ENCODE results near the gene ANXA6.
A peak's percentile ranks its signal among the peaks of the same experiment; 100 is the strongest.
"Not testable (repeated sequence)": the region's sequence is repeated elsewhere in the genome, so short reads cannot be mapped to it uniquely, and the experiment has no call there.

ANXA6 gene

GRCh38 chr5:151186052-151186451 lies 28.5 kb upstream of the ANXA6 start:
- DNase-seq (ENCODE audit: low spot score in 2 of 2) (no peak), ATAC-seq (no peak)
- Mint-ChIP-seq H3K36me3 (peaks cover 83% of the 10 kb centered on the region), H3K9me3 (peaks cover 8% of the 10 kb centered on the region), H3K4me3 (no peak overlapping the region), H3K4me1 (peaks cover 19% of the 10 kb centered on the region), H3K27ac (peak overlapping the region; percentile 67)

DNA sequence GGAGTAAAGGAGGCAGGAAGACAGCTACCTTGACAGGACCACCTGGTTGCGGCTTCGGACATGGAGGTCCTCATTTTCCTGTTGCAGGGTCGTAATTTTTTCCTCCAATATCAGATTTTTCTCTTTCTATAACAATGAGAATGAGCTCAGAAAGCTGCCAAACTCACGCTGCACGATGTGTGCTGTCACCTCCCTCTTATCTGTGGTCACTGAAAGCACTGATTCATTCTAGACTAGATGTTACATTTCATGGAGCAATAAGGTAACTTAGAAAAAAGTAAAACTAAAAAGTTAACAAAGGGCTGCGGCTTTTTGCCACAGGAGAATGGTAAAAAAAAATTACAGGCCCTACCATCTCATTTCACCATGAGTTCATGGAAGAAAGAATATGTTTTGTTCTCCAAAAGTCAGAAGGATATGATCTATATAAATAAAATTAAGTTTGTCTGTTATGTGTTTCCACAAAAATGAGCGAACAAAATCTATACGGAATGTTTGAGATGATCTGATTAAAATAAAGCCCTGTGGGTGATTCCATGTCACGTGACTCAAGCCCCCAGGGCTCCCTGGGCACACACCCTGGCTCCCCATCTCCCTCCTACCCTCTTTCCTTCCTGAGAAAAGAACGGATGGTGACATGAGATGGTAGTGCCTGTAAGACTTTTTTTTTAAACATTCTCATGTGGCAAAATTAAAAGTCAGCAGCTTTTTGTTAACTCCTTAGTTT lies 26.9 kb upstream of the ANXA6 start:
- Mint-ChIP-seq H3K27ac (peak overlapping the region; percentile 67), H3K4me1 (peaks cover 6% of the 10 kb centered on the region), H3K9me3 (peaks cover 5% of the 10 kb centered on the region), H3K36me3 (peaks cover 73% of the 10 kb centered on the region), H3K4me3 (no peak overlapping the region)
- no peak for DNase-seq (ENCODE audit: low spot score in 2 of 2)
- no peak for ATAC-seq

DNA sequence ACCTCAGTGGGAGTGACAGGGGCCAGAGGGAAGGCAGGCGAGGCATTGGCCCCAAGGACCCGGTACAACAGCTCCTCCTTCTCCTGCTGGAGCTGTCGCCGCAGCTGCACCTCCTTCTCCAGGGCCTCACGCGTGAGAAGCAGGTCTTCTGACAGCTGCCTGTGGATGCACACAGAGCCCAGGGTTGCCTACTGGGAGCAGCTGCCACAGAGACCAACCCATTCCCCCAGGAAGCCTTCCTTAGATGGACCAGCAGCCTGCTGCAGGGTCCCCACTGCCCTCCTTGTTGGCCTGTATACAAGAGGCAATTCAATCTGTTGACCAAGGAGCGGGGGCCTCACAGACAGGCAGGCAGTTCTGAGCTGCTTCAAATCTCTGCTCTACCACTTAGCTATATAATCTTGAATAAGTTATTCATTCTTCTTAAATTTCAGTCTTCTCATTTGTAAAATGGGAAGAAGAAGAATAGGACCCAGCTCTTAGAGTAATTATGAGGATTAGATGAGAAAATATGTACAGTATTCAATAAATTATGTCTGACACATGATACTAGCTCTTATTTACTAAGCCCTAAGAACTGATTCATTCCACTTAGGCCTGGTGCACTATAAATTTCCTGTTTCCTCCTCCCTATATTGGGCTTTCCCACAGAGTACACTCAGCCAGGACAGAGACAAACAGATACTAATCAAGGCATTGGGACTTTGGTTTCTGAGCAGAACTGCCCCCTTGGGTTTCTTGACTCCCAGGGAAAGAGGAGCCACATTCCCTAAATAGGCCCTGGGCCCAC lies 26.1 kb upstream of the ANXA6 start:
- ATAC-seq (no peak), DNase-seq (ENCODE audit: low spot score in 2 of 2) (no peak)
- no peak overlapping the region for H3K4me3 Mint-ChIP-seq
- no peaks in the 10 kb centered on the region for H3K9me3 Mint-ChIP-seq
- peaks cover 65% of the 10 kb centered on the region for H3K36me3 Mint-ChIP-seq
- peaks cover 12% of the 10 kb centered on the region for H3K4me1 Mint-ChIP-seq
- H3K27ac Mint-ChIP-seq = peak overlapping the region; percentile 67

DNA sequence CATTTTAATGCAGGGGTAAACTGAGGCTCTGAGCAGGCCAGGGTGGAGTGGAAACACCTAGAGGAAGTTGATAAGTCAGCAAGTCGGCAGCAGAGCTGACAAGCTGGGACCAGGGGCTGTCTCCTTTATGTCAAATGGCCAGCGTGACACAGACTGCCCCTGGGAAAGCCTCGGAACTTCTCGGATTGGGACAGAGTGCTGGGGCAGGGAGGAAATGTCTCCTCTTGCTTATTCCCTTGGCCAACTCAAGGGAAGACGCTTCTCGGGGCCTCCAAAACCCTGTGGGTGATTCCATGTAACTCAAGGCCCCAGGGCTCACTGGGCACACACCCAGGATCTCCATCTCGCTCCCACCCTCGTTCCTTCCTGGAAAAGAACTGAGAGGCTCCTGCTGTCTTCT lies 25.4 kb upstream of the ANXA6 start:
- Mint-ChIP-seq H3K36me3 (peaks cover 62% of the 10 kb centered on the region), H3K4me1 (peaks cover 12% of the 10 kb centered on the region), H3K9me3 (no peaks in the 10 kb centered on the region), H3K27ac (peak overlapping the region; percentile 67), H3K4me3 (no peak overlapping the region)
- no peak for DNase-seq (ENCODE audit: low spot score in 2 of 2)
- no peak for ATAC-seq

- no peak overlapping the region for H3K4me3 Mint-ChIP-seq
- H3K4me1 Mint-ChIP-seq = peaks cover 12% of the 10 kb centered on the region
- peaks cover 58% of the 10 kb centered on the region for H3K36me3 Mint-ChIP-seq
- DNase-seq (ENCODE audit: low spot score in 2 of 2) (no peak), ATAC-seq (no peak)
- H3K9me3 Mint-ChIP-seq = no peaks in the 10 kb centered on the region
- peak overlapping the region; percentile 67 for H3K27ac Mint-ChIP-seq
These were observed 24.9 kb upstream of the ANXA6 start for GRCh38 chr5:151182524-151182900.

DNA sequence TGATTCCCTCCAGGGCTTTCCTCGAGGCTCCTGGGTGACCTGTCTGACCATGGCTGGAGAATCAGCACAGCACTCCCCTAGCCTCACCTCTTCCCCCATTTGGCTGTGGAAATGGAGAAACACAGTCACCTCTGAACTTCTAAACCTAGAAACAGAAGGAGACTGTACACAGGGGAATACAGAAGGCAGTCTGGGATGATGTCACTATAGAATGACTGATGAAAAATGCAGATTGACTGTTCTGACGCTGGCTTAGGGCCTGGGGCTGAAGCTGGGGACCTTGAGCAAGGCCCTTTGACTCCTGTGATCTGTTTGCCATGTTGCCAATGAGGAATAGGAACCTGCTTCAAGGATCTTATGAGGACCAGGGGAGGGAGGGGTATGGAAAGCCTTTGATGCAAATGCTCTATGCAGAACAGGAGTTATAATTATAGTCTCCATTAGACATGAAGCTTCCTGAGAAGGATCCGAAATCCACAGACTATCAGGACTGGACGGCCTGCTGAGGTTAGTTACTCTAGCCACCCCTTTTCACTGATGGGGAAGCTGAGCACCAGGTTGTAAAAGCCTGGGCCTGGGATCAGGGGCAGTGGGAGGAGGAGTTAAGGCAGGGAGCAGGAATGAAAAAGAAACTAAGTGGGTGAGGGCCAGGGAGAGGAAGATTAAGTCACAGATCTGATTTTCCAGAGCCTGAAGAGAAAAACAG lies 24.4 kb upstream of the ANXA6 start:
- no peak overlapping the region for H3K4me3 Mint-ChIP-seq
- H3K4me1 Mint-ChIP-seq = peaks cover 11% of the 10 kb centered on the region
- peak overlapping the region; percentile 52 for H3K27ac Mint-ChIP-seq
- ATAC-seq = peak; percentile 24
- H3K9me3 Mint-ChIP-seq = no peaks in the 10 kb centered on the region
- peaks cover 52% of the 10 kb centered on the region for H3K36me3 Mint-ChIP-seq
- no peak for DNase-seq (ENCODE audit: low spot score in 2 of 2)

- Mint-ChIP-seq H3K4me3 (no peak overlapping the region), H3K36me3 (peaks cover 44% of the 10 kb centered on the region), H3K27ac (peak overlapping the region; percentile 64), H3K4me1 (peaks cover 6% of the 10 kb centered on the region), H3K9me3 (no peaks in the 10 kb centered on the region)
- DNase-seq (ENCODE audit: low spot score in 2 of 2) = no peak
- ATAC-seq = no peak
These were observed 22.7 kb upstream of the ANXA6 start for GRCh38 chr5:151180291-151180690.

- no peak for ATAC-seq
- Mint-ChIP-seq H3K27ac (peak overlapping the region; percentile 64), H3K4me3 (no peak overlapping the region), H3K9me3 (no peaks in the 10 kb centered on the region), H3K4me1 (peaks cover 6% of the 10 kb centered on the region), H3K36me3 (peaks cover 35% of the 10 kb centered on the region)
- DNase-seq (ENCODE audit: low spot score in 2 of 2) = no peak
These were observed 21.9 kb upstream of the ANXA6 start for GRCh38 chr5:151179489-151179840.

- Mint-ChIP-seq H3K9me3 (no peaks in the 10 kb centered on the region), H3K36me3 (peaks cover 30% of the 10 kb centered on the region), H3K4me3 (no peak overlapping the region), H3K4me1 (peaks cover 11% of the 10 kb centered on the region), H3K27ac (peak overlapping the region; percentile 64)
- no peak for DNase-seq (ENCODE audit: low spot score in 2 of 2)
- ATAC-seq = no peak
These were observed 21.4 kb upstream of the ANXA6 start for GRCh38 chr5:151178777-151179488.

DNA sequence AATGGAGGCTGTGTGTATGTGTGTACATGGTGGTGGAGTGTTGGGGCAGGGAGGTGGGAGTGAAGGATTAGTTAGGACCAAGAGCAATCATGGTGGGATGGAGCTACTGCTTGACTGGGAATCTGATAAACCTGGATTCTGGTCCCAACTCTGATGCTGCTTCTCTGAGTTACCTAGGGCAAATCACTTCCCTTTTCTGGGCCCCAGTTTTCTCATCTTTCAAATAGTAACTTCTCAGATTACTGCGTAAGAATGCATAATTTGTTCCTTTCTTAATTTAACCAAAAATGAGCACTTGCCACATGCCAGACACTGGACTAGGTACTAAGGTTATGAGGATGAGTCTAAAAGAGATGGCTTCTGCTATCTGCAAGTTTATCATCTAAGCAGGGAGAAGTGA lies 20.8 kb upstream of the ANXA6 start:
- ATAC-seq = no peak
- peaks cover 12% of the 10 kb centered on the region for H3K4me1 Mint-ChIP-seq
- H3K4me3 Mint-ChIP-seq = no peak overlapping the region
- H3K27ac Mint-ChIP-seq = no peak overlapping the region
- peaks cover 24% of the 10 kb centered on the region for H3K36me3 Mint-ChIP-seq
- H3K9me3 Mint-ChIP-seq = no peaks in the 10 kb centered on the region
- DNase-seq (ENCODE audit: low spot score in 2 of 2) = no peak

- DNase-seq (ENCODE audit: low spot score in 2 of 2); ATAC-seq; H3K36me3 Mint-ChIP-seq; H3K9me3 Mint-ChIP-seq; H3K27ac Mint-ChIP-seq; H3K4me3 Mint-ChIP-seq: not testable (repeated sequence)
- peaks cover 16% of the 10 kb centered on the region for H3K4me1 Mint-ChIP-seq
These were observed 18.7 kb upstream of the ANXA6 start for GRCh38 chr5:151176268-151176667.

- no peaks in the 10 kb centered on the region for H3K9me3 Mint-ChIP-seq
- ATAC-seq (no peak), DNase-seq (ENCODE audit: low spot score in 2 of 2) (no peak)
- H3K27ac Mint-ChIP-seq = peak overlapping the region; percentile 76
- H3K4me1 Mint-ChIP-seq = peaks cover 26% of the 10 kb centered on the region
- H3K4me3 Mint-ChIP-seq = no peak overlapping the region
- H3K36me3 Mint-ChIP-seq = no peaks in the 10 kb centered on the region
These were observed 17.1 kb upstream of the ANXA6 start for GRCh38 chr5:151174612-151175101.

GRCh38 chr5:151173711-151174611 lies 16.4 kb upstream of the ANXA6 start:
- Mint-ChIP-seq H3K4me3 (no peak overlapping the region), H3K9me3 (no peaks in the 10 kb centered on the region), H3K36me3 (peaks cover 5% of the 10 kb centered on the region), H3K4me1 (peaks cover 30% of the 10 kb centered on the region), H3K27ac (peak overlapping the region; percentile 76)
- DNase-seq (ENCODE audit: low spot score in 2 of 2) (no peak), ATAC-seq (no peak)

GRCh38 chr5:151171529-151171928 lies 13.9 kb upstream of the ANXA6 start:
- ATAC-seq (no peak), DNase-seq (ENCODE audit: low spot score in 2 of 2) (no peak)
- Mint-ChIP-seq H3K4me3 (no peak overlapping the region), H3K36me3 (peaks cover 7% of the 10 kb centered on the region), H3K4me1 (peaks cover 28% of the 10 kb centered on the region), H3K27ac (peak overlapping the region; percentile 88), H3K9me3 (no peaks in the 10 kb centered on the region)
